ENCODE results near the gene MYO1F. TPM values are rescaled to one million over a fixed set of nuclear protein-coding genes. Genes with fewer than 3 reads are reported as not detected.
"Not testable (repeated sequence)": the region's sequence is repeated elsewhere in the genome, so short reads cannot be mapped to it uniquely, and the experiment has no call there.

Gene MYO1F
- 0.54 and 9.0 TPM in 2 replicates for total RNA-seq (2014; rRNA removed; shearing (Covaris generic))
- 1.1 and 1.6 TPM in 2 replicates for polyA plus RNA-seq (2016; fragmentation: Nextera tagmentation; extraction: Ambion mirVana)

DNA sequence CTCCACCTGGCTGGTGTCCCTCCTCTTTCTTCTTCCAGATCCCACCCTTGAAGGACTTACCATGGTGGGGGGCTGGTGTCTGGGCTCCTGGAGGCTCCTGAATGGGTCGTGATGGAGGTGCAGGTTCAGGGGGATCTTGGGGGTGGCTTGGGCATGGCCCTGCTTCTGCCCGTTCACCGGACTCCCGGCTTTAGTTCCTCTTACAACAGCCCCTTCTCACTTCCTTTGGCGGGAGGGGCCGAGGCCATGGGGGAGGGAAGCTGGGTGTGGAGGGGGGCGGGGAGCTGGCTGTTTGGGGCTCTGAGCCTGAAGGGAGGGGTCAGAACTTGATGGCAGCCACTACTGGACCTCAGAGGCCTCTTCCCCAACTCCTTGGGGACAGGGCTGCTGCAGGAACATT, at the start of gene MYO1F:
Gene MYO1F (minus strand): TSS at position 196 of the 400 bp plus-strand sequence. CDS start 133 bp downstream, at position 63.
- Histone ChIP-seq H3K27me3 (replicated peaks; ENCODE audit: insufficient read depth) (no peaks in the 10 kb centered on the region), H3K36me3 (ENCODE audit: low read depth) (no peaks in the 10 kb centered on the region), H3K9me2 (ENCODE audit: insufficient read depth) (no peaks in the 10 kb centered on the region), H3K4me1 (ENCODE audit: insufficient read depth) (peaks cover 10% of the 10 kb centered on the region), H3F3A (ENCODE audit: insufficient read depth) (no peaks in the 10 kb centered on the region; the same call in 1 of the 2 replicates), H3K27ac (no peak within 1 kb of the TSS), H3K4me2 (ENCODE audit: unreplicated experiment) (no peak within 1 kb of the TSS), H3K9me3 (ENCODE audit: low read depth) (no peaks in the 10 kb centered on the region), H3K4me3 (no peak within 1 kb of the TSS), H4K20me1 (ENCODE audit: insufficient read depth) (no peaks in the 10 kb centered on the region), H3K79me2 (ENCODE audit: insufficient read depth) (no peaks in the 10 kb centered on the region), H2AFZ (0 out of 2 replicates have a peak within 1 kb of the TSS, but pooled peaks have one; percentile 52), H3K9ac (no peak within 1 kb of the TSS)
- DNase-seq = no peak
- 7 to 13% methylated on average over 7 of the region's 7 CpGs for WGBS, 2 experiments (ENCODE audit: low coverage in 1 of 2, low lambda C conversion rate in 2 of 2, missing lambda C conversion rate in 2 of 2)
- in situ Hi-C loops (cut with MboI) = no loop called here
- TF ChIP-seq EZH2phosphoT487 (IDR thresholded peaks at IDR 0.05; ENCODE audit: insufficient read depth, low read depth) (no peak), EZH2 (IDR thresholded peaks at IDR 0.05; ENCODE audit: insufficient read depth, poor library complexity, severe bottlenecking) (no peak)

DNA sequence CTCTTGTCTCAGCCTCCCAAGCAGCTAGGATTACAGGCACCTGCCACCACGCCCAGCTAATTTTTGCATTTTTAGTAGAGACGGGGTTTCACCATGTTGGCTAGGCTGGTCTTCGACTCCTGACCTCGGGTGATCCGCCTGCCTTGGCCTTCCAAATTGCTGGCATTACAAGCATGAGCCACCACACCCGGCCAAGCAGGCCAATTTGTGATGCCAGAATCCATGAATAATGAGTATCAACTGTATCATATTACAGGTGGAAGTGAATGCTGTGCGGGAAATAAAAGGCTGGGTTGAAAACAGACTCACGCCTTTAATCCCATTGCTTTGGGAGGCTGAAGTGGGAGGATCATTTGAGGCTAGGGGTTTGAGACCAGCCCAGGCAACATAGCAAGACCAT, 49.6 kb upstream of the MYO1F start:
- Histone ChIP-seq H3K4me3 (no peak overlapping the region), H3K27me3 (replicated peaks; ENCODE audit: insufficient read depth) (no peaks in the 10 kb centered on the region), H3K9me3 (ENCODE audit: low read depth) (no peaks in the 10 kb centered on the region), H2AFZ (no peak overlapping the region), H3F3A (ENCODE audit: insufficient read depth) (no peaks in the 10 kb centered on the region), H4K20me1 (ENCODE audit: insufficient read depth) (no peaks in the 10 kb centered on the region), H3K27ac (no peak overlapping the region), H3K79me2 (ENCODE audit: insufficient read depth) (no peaks in the 10 kb centered on the region), H3K9me2 (ENCODE audit: insufficient read depth) (no peaks in the 10 kb centered on the region), H3K4me2 (ENCODE audit: unreplicated experiment) (no peak overlapping the region), H3K9ac (no peak overlapping the region), H3K36me3 (ENCODE audit: low read depth) (no peaks in the 10 kb centered on the region), H3K4me1 (ENCODE audit: insufficient read depth) (no peaks in the 10 kb centered on the region)
- in situ Hi-C loops (cut with MboI) = no loop called here
- 9 to 13% methylated on average over 8 of the region's 8 CpGs for WGBS, 2 experiments (ENCODE audit: low coverage in 1 of 2, low lambda C conversion rate in 2 of 2, missing lambda C conversion rate in 2 of 2)
- no peak for DNase-seq
- no peak for TF ChIP-seq EZH2 (IDR thresholded peaks at IDR 0.05; ENCODE audit: insufficient read depth, poor library complexity, severe bottlenecking)
- no peak for TF ChIP-seq EZH2phosphoT487 (IDR thresholded peaks at IDR 0.05; ENCODE audit: insufficient read depth, low read depth)

DNA sequence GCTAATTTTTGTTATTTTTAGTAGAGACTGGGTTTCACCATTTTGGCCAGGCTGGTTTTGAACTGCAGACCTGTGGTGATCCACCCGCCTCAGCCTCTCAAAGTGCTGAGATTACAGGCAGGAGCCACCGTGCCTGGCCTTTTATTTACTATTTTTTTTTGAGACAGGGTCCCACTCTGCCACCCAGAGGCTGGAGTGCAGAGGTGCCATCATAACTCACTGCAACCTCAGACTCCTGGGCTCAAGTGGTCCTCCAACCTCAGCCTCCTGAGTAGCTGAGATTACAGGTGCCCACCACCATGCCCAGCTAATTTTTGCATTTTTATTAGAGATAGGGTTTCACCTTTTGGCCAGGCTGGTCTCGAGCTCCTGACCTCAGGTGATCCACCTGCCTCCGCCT, 45.6 kb upstream of the MYO1F start:
- H3K9me3 ChIP-seq (ENCODE audit: low read depth); H4K20me1 ChIP-seq (ENCODE audit: insufficient read depth); H3K9me2 ChIP-seq (ENCODE audit: insufficient read depth); H3K9ac ChIP-seq; H2AFZ ChIP-seq; H3K27me3 ChIP-seq (replicated peaks; ENCODE audit: insufficient read depth); H3K36me3 ChIP-seq (ENCODE audit: low read depth); H3K4me1 ChIP-seq (ENCODE audit: insufficient read depth); H3K4me3 ChIP-seq; H3K79me2 ChIP-seq (ENCODE audit: insufficient read depth); H3F3A ChIP-seq (ENCODE audit: insufficient read depth); H3K4me2 ChIP-seq (ENCODE audit: unreplicated experiment); in situ Hi-C loops (cut with MboI); H3K27ac ChIP-seq: not testable (repeated sequence)
- 34 to 36% methylated on average over 4 of the region's 4 CpGs for WGBS, 2 experiments (ENCODE audit: low coverage in 1 of 2, low lambda C conversion rate in 2 of 2, missing lambda C conversion rate in 2 of 2)
- DNase-seq = peak; percentile 33

DNA sequence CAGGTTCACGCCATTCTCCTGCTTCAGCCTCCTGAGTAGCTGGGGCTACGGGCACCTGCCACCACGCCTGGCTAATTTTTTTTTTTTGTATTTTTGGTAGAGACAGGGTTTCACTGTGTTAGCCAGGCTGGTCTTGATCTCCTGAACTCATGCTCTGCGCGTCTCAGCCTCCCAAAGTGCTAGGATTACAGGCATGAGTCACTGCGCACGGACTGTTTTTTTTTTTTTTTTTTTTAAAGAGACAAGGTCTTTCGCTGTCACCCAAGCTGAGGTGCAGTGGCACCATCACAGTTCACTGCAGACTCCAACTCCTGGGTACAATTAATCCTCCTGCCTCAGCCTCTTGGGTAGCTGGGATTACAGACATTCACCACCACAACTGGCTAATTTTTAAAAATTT, 41.5 kb upstream of the MYO1F start:
- H3K4me1 ChIP-seq (ENCODE audit: insufficient read depth) = no peaks in the 10 kb centered on the region
- H3F3A ChIP-seq (ENCODE audit: insufficient read depth) = peaks cover 9% of the 10 kb centered on the region; the same call in 1 of the 2 replicates
- no peaks in the 10 kb centered on the region for H4K20me1 ChIP-seq (ENCODE audit: insufficient read depth)
- H3K9me2 ChIP-seq (ENCODE audit: insufficient read depth) = no peaks in the 10 kb centered on the region
- in situ Hi-C loops (cut with MboI) = no loop called here
- no peak overlapping the region for H3K4me2 ChIP-seq (ENCODE audit: unreplicated experiment)
- H3K27ac ChIP-seq = no peak overlapping the region
- no peaks in the 10 kb centered on the region for H3K79me2 ChIP-seq (ENCODE audit: insufficient read depth)
- no peak overlapping the region for H3K4me3 ChIP-seq
- no peak overlapping the region for H2AFZ ChIP-seq
- no peak overlapping the region for H3K9ac ChIP-seq
- no peak for DNase-seq
- H3K9me3 ChIP-seq (ENCODE audit: low read depth) = no peaks in the 10 kb centered on the region
- no peaks in the 10 kb centered on the region for H3K27me3 ChIP-seq (replicated peaks; ENCODE audit: insufficient read depth)
- no peaks in the 10 kb centered on the region for H3K36me3 ChIP-seq (ENCODE audit: low read depth)
- 61 to 62% methylated on average over 8 of the region's 8 CpGs for WGBS, 2 experiments (ENCODE audit: low coverage in 1 of 2, low lambda C conversion rate in 2 of 2, missing lambda C conversion rate in 2 of 2)
- no peak for TF ChIP-seq EZH2 (IDR thresholded peaks at IDR 0.05; ENCODE audit: insufficient read depth, poor library complexity, severe bottlenecking)

DNA sequence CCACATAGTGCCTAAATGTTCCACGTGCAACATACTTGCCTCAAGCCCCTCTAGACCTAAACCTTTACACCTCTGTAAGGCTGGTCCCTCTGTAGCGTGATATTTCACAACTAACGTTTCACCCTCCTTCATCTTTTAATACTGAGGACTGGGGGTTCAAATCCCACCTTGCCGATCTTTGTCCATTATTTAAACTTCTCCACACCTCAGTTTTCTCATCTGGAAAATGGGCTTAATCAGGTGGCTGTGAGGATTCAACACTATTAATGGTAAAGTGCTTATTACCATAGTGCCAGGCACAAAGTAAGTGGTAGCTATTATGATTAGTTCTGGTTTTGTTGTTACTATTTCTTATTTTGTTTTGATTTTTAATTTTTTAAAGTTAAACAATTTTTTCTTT, 40.7 kb upstream of the MYO1F start:
- no peak for TF ChIP-seq EZH2phosphoT487 (IDR thresholded peaks at IDR 0.05; ENCODE audit: insufficient read depth, low read depth)
- no peak for TF ChIP-seq EZH2 (IDR thresholded peaks at IDR 0.05; ENCODE audit: insufficient read depth, poor library complexity, severe bottlenecking)
- H3K27me3 ChIP-seq (replicated peaks; ENCODE audit: insufficient read depth) = no peaks in the 10 kb centered on the region
- H3K4me2 ChIP-seq (ENCODE audit: unreplicated experiment) = no peak overlapping the region
- no peaks in the 10 kb centered on the region for H3K9me2 ChIP-seq (ENCODE audit: insufficient read depth)
- no peaks in the 10 kb centered on the region for H3K9me3 ChIP-seq (ENCODE audit: low read depth)
- H3K79me2 ChIP-seq (ENCODE audit: insufficient read depth) = no peaks in the 10 kb centered on the region
- H3K4me3 ChIP-seq = no peak overlapping the region
- H4K20me1 ChIP-seq (ENCODE audit: insufficient read depth) = no peaks in the 10 kb centered on the region
- no peak overlapping the region for H3K27ac ChIP-seq
- H3K36me3 ChIP-seq (ENCODE audit: low read depth) = no peaks in the 10 kb centered on the region
- no peak overlapping the region for H2AFZ ChIP-seq
- in situ Hi-C loops (cut with MboI) = no loop called here
- no peaks in the 10 kb centered on the region for H3K4me1 ChIP-seq (ENCODE audit: insufficient read depth)
- no peak overlapping the region for H3K9ac ChIP-seq
- no peak for DNase-seq
- 61 to 67% methylated on average over 4 of the region's 4 CpGs for WGBS, 2 experiments (ENCODE audit: low coverage in 1 of 2, low lambda C conversion rate in 2 of 2, missing lambda C conversion rate in 2 of 2)
- peaks cover 9% of the 10 kb centered on the region; the same call in 1 of the 2 replicates for H3F3A ChIP-seq (ENCODE audit: insufficient read depth)

DNA sequence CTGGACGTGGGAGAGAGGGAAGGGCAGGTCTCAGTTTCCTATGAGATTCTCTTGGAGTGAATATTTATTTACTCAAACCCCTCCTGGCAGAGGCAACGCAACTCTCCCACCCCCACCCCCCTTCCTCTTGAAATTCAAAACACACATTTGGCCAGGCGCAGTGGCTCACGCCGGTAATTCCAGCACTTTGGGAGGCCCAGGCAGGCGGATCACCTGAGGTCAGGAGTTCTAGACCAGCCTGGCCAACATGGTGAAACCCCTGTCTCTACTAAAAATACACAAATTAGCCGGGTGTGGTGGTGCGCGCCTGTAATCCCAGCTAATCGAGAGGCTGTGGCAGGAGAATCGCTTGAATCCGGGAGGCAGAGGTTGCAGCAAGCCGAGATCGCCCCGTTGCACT, 40.1 kb upstream of the MYO1F start:
- H3K4me2 ChIP-seq (ENCODE audit: unreplicated experiment); DNase-seq; H3K9ac ChIP-seq; H3K4me3 ChIP-seq; H2AFZ ChIP-seq; H3K9me2 ChIP-seq (ENCODE audit: insufficient read depth); in situ Hi-C loops (cut with MboI); H3K9me3 ChIP-seq (ENCODE audit: low read depth); H3K27ac ChIP-seq; H3K27me3 ChIP-seq (replicated peaks; ENCODE audit: insufficient read depth); H3F3A ChIP-seq (ENCODE audit: insufficient read depth); H3K79me2 ChIP-seq (ENCODE audit: insufficient read depth); H4K20me1 ChIP-seq (ENCODE audit: insufficient read depth); H3K4me1 ChIP-seq (ENCODE audit: insufficient read depth); H3K36me3 ChIP-seq (ENCODE audit: low read depth): not testable (repeated sequence)
- WGBS, 2 experiments (ENCODE audit: low coverage in 1 of 2, low lambda C conversion rate in 2 of 2, missing lambda C conversion rate in 2 of 2) = 78 to 83% methylated on average over 14 to 15 of the region's 15 CpGs
